NCI-H748 treated with DMSO at 0.1 percent for 48 hours (cell line): ENCODE data around the gene NDUFA13.

Experiments
- DNase-seq: peaks from one replicate; lab custom pipeline; 2025; lab: John Stamatoyannopoulos, UW

The NDUFA13 gene

GRCh38 chr19:19548915-19549759 lies 33.1 kb downstream of the NDUFA13 start:
- DNase-seq = no peak

GRCh38 chr19:19549804-19550464 lies 33.9 kb downstream of the NDUFA13 start:
- no peak for DNase-seq

- DNase-seq = no peak
Observed at GRCh38 chr19:19550485-19550929, 34.5 kb downstream of the NDUFA13 start.

GRCh38 chr19:19550972-19551852 lies 35.2 kb downstream of the NDUFA13 start:
- DNase-seq = no peak

GRCh38 chr19:19551853-19552192 lies 35.8 kb downstream of the NDUFA13 start:
- no peak for DNase-seq

- DNase-seq = no peak
Observed at GRCh38 chr19:19552798-19553197, 36.8 kb downstream of the NDUFA13 start.

- DNase-seq = no peak
Observed at GRCh38 chr19:19553670-19554069, 37.6 kb downstream of the NDUFA13 start.

- peak; percentile 8 for DNase-seq
Observed at GRCh38 chr19:19554074-19555023, 38.3 kb downstream of the NDUFA13 start.

- no peak for DNase-seq
Observed at GRCh38 chr19:19558055-19558454, 42.0 kb downstream of the NDUFA13 start.

GRCh38 chr19:19558636-19559035 lies 42.6 kb downstream of the NDUFA13 start:
- DNase-seq = no peak

- no peak for DNase-seq
Observed at GRCh38 chr19:19559931-19560330, 43.9 kb downstream of the NDUFA13 start.

- DNase-seq = no peak
Observed at GRCh38 chr19:19561946-19562664, 46.1 kb downstream of the NDUFA13 start.

- DNase-seq = no peak
Observed at GRCh38 chr19:19562665-19563347, 46.8 kb downstream of the NDUFA13 start.

GRCh38 chr19:19563348-19563848 lies 47.4 kb downstream of the NDUFA13 start:
- DNase-seq = no peak

- no peak for DNase-seq
Observed at GRCh38 chr19:19566306-19566705, 50.3 kb downstream of the NDUFA13 start.

- no peak for DNase-seq
Observed at GRCh38 chr19:19567391-19567790, 51.4 kb downstream of the NDUFA13 start.

GRCh38 chr19:19568802-19569756 lies 53.1 kb downstream of the NDUFA13 start:
- no peak for DNase-seq

- DNase-seq = no peak
Observed at GRCh38 chr19:19570571-19570970, 54.5 kb downstream of the NDUFA13 start.
